GM12801 (cell line): ENCODE measurements around the gene RMND1.

ENCODE experiments used
- TF ChIP-seq, protein P1 (sequence below): IDR thresholded peaks from one replicate; pipeline ENCODE4 v1.5.1; 2011; ENCODE audit warnings: control low read depth; ENCODE audit not compliant: insufficient read length; ENCODE audit errors: extremely low read depth

The RMND1 gene

DNA sequence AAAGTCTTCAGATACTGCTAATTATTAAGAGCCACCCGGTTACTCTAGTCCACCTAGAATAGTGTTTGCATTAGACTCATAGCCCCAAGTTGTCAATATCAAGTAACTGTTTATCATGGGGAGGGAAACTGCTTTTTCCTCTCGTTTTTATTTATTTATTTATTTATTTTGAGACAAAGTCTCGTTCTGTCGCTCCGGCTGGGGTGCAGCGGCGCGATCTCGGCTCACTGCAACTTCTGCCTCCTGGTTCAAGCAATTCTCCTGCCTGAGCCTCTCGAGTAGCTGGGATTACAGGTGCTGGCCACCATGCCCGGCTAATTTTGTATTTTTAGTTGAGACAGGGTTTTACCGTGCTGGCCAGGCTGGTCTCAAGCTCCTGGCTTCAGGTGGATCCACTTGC lies 25.8 kb upstream of the RMND1 start:
- TF ChIP-seq, protein P1, sequence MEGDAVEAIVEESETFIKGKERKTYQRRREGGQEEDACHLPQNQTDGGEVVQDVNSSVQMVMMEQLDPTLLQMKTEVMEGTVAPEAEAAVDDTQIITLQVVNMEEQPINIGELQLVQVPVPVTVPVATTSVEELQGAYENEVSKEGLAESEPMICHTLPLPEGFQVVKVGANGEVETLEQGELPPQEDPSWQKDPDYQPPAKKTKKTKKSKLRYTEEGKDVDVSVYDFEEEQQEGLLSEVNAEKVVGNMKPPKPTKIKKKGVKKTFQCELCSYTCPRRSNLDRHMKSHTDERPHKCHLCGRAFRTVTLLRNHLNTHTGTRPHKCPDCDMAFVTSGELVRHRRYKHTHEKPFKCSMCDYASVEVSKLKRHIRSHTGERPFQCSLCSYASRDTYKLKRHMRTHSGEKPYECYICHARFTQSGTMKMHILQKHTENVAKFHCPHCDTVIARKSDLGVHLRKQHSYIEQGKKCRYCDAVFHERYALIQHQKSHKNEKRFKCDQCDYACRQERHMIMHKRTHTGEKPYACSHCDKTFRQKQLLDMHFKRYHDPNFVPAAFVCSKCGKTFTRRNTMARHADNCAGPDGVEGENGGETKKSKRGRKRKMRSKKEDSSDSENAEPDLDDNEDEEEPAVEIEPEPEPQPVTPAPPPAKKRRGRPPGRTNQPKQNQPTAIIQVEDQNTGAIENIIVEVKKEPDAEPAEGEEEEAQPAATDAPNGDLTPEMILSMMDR, result no peak

DNA sequence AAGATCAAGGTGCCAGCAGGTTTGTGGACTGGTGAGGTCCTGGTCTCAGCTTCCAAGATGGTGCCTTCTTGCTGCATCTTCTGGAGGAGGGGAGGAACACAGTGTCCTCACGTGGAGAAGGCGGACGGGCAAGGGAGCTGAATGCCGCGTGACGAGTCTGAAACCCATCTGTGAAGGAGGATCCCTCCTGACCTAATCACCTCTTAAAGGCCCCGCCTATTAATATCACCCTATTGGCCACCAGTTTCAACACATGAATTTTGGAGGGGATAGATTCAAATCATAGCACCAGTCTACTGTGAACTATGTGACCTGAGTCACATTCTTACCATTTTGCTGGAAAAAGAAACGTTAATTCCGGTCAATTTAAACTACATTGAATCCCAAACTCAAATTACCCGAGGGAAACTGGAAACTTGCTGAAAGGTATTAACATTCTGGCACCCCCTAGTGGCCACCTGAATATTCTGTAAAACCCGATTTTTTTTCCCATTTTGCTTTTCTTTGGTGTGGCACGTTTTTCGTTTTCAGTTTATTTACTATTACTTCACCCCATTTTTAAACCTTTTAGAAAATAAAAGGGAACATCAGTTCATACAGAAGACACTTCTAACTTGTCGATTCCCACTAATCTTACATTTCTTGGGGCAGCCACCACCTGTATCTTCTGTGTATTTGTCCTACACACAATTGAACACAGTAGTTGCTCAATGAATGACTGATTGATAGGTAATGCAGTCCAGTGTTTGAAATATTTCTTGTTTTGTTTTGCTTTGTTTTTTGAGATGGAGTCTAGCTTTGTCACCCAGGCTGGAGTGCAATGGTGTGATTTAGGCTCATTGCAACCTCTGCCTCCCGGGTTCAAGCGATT lies 24.0 kb upstream of the RMND1 start:
- TF ChIP-seq, protein P1, result no peak

DNA sequence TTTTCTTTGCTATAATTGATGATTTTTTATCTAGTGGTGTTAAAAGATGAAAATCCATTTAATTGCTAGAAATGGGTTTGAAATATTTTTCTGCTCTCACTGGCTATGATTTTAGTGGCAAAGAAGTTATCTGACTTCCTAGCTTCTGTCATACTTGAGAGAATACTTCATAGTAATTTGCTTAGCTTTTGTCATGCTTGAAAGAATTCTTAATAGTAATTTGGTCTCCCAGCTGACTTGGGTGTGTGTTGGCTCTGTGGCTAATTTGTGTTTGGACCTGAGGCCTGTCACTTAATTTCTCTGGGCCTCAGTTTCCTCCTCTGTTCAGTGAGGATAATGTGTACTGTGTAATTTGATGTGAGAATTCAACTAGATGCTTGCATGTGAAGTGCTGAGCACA lies 12.8 kb upstream of the RMND1 start:
- TF ChIP-seq, protein P1, result no peak

DNA sequence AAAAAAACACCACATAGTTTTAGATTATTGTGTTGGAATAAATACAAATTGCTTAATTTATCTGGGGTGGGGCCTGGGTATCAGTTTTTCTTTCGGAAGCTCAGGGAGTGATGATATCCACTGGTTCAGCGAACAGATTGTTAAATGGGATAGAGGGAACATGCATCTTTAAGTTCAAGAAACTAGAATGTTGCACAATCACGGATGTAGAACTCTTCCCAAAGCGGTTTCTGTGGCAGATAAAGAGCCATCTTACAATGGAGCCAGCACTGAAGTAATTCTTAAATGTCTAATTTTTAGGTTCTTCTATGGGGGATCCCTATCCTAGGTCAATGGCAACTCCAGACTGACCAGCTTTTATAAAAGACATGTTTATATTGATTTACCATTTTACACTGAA lies 9.7 kb upstream of the RMND1 start:
- TF ChIP-seq, protein P1, result no peak

DNA sequence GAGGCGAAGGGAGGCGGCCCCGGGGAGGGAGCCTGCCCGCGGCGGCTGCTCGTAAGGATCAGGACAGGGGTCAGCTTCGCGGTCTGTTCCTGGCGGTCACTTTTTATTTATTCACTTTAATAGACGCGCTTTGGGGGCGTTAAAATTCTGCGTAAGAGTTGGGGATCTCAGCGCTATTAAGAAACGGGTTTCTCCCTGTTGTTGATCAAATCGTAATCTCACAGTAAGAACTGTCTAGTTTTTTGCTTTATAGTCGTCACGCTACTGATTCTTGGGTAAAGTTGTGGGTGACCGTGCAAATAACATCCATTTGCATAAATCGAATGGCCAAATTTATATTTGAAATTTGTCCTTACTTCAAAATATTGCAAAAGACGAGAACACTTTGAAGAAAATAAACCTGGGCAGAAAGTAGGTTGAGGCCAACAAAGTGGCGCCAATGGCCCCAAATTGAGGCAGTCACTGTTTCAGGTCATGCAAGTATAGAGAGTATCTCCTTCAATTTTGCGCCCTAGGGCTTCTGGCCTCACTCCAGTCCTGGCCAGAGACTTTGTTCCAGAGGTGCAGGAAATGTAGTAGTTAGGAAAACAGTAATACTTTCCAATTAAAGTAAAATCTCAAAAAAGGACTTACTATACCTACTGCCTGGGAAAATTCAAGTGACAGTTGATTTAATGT lies 963 bp upstream of the RMND1 start:
- TF ChIP-seq, protein P1, result no peak

DNA sequence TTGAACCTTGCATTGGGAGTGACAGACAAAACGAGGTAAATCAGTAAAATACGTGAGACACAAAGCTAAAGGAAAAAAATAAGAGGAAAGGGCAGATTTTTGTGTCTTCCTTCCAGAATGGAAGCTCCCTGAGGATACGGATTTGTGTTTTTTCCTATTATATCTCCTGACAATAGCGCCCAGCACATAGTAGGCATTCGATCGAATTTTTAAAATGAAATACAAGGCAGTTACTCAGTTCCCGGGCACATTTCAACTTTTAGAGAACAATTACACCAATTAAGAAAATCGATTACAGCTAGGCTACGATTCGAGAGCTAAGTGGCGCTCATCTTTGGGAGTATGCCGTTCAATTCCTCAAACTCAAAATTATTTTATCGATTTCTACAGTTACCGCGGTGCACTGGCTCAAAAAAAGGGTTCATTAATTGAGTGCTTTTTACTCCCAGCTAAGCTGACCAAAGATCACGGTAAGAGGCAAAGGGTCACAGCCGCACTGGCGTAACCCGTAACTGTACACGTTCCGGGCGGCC lies 443 bp downstream of the RMND1 start:
- TF ChIP-seq, protein P1, result no peak

DNA sequence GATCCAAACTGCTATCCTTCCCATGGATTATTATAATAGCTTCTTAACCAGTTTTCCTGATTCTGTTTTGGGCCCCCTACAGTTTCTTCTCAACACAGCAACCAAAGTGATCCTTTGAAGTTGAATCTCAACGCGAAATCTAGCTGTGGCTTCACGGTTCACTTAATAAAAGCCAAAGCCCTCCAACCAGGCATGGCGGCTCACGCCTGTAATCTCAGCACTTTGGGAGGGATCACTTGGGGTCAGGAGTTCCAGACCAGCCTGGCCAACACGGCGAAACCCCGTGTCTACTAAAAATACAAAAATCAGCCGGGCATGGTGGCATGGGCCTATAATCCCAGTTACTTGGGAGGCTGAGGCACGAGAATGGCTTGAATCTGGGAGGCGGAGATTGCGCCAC lies 3.3 kb downstream of the RMND1 start:
- TF ChIP-seq, protein P1, result no peak
